Measurements from ENCODE around the gene WWOX. TPM values are rescaled to one million over a fixed set of nuclear protein-coding genes. Genes with fewer than 3 reads are reported as not detected.

Gene WWOX
- total RNA-seq, 6 donors from 2014 or later = 18.7 to 167 (median 31.0) TPM

DNA sequence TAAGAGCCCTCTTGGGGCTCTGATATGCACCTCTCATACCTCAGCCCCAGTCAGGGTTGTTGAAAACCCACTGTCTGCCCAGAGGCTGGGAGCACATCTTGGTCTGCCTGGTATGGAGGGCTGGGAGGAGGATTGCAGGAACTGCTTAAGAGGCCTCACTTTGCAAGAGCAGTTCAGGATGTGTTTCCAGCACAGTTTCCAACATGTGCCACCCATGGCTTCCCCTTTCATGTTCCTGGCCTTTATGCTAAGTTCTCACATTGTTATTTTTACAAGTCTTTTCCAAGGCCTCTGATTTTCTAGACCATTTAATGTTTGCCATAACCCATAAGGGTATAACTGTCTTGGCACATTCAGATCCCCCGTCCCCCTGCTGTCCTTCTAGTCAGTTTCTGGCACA, 155.4 kb downstream of the WWOX start:
- no peak for DNase-seq
- no peak overlapping the region for H3K27ac ChIP-seq
- no peaks in the 10 kb centered on the region for H3K4me1 ChIP-seq
- no peaks in the 10 kb centered on the region for H3K9me3 ChIP-seq
- H3K4me3 ChIP-seq = no peak overlapping the region
- no peaks in the 10 kb centered on the region for H3K36me3 ChIP-seq
- WGBS, 2 donors = 89 to 93% methylated on average over 1 of the region's 1 CpG
- TF ChIP-seq POLR2A (IDR thresholded peaks at IDR 0.05) = no peak
- TF ChIP-seq, protein P1, sequence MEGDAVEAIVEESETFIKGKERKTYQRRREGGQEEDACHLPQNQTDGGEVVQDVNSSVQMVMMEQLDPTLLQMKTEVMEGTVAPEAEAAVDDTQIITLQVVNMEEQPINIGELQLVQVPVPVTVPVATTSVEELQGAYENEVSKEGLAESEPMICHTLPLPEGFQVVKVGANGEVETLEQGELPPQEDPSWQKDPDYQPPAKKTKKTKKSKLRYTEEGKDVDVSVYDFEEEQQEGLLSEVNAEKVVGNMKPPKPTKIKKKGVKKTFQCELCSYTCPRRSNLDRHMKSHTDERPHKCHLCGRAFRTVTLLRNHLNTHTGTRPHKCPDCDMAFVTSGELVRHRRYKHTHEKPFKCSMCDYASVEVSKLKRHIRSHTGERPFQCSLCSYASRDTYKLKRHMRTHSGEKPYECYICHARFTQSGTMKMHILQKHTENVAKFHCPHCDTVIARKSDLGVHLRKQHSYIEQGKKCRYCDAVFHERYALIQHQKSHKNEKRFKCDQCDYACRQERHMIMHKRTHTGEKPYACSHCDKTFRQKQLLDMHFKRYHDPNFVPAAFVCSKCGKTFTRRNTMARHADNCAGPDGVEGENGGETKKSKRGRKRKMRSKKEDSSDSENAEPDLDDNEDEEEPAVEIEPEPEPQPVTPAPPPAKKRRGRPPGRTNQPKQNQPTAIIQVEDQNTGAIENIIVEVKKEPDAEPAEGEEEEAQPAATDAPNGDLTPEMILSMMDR (IDR thresholded peaks at IDR 0.05) = no peak
- TF ChIP-seq POLR2AphosphoS5 (IDR thresholded peaks at IDR 0.05) = no peak
- no peak for ATAC-seq (ENCODE audit: low FRiP score in 2 of 2)
- no peaks in the 10 kb centered on the region for H3K27me3 ChIP-seq

DNA sequence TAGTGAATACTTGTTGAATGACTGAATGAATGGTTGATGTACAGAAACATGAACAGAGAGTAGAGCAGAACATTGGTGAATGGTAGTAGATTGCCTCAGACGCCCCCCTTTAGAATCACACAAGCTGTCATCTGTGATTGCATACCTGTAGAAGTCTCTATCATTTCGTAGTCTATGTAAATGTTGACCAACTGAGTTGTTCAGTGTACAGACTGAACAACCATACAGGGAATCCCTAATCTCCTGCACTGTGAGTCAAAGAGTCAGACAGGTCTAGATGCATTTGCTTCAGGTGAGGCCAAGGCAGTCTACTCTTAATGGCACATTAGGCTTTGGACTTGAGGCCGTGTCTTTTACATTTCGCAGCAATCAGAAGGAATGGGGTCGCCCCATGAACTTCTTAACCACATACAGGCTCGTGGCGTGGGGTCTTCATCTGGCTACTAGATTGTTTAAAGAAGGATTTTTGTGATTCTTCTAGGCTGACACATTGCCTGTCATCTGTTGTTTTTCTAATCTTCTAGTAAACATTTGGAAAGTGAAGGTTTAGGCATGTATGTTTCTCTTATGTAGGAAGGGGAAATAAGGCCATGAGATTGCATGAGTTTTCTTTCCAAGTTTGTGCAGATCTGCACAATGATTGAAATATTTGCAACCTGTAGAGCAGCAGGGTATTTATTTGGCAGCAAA, 157.4 kb downstream of the WWOX start:
- TF ChIP-seq POLR2A (IDR thresholded peaks at IDR 0.05) (no peak), EP300 (IDR thresholded peaks at IDR 0.05) (no peak), POLR2AphosphoS5 (IDR thresholded peaks at IDR 0.05) (no peak)
- TF ChIP-seq, protein P1 (IDR thresholded peaks at IDR 0.05) = no peak
- no peaks in the 10 kb centered on the region for H3K4me1 ChIP-seq
- H3K4me3 ChIP-seq = no peak overlapping the region
- no peaks in the 10 kb centered on the region for H3K9me3 ChIP-seq
- H3K27me3 ChIP-seq = no peaks in the 10 kb centered on the region
- 84 to 91% methylated on average over 7 of the region's 7 CpGs for WGBS, 2 donors
- DNase-seq = no peak
- H3K36me3 ChIP-seq = no peaks in the 10 kb centered on the region
- no peak overlapping the region for H3K27ac ChIP-seq
- ATAC-seq (ENCODE audit: low FRiP score in 2 of 2) = no peak

DNA sequence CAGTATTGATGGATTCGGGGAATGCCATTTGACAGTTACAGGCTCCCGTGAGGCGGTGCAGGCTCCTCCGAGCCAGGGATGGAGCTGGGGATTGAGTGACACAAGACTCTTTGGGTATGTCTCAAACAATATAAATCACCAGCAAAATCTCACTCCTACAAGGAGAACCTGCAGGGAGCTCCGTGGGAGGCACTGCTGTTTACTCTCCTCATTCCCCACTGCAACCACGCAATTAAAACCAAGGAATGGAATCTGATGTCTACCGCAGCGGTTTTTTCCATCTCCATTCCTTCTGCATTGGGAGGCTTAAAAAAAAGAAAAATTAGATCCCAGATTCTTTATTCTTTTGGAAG, 157.9 kb downstream of the WWOX start:
- no peak for DNase-seq
- Histone ChIP-seq H3K4me1 (no peaks in the 10 kb centered on the region), H3K27me3 (no peaks in the 10 kb centered on the region), H3K27ac (no peak overlapping the region), H3K4me3 (no peak overlapping the region), H3K9me3 (no peaks in the 10 kb centered on the region), H3K36me3 (no peaks in the 10 kb centered on the region)
- WGBS, 2 donors = 73 to 87% methylated on average over 8 of the region's 8 CpGs
- no peak for ATAC-seq (ENCODE audit: low FRiP score in 2 of 2)
- TF ChIP-seq, protein P1 (IDR thresholded peaks at IDR 0.05) = no peak
- no peak for TF ChIP-seq EP300 (IDR thresholded peaks at IDR 0.05)
- no peak for TF ChIP-seq POLR2A (IDR thresholded peaks at IDR 0.05)
- no peak for TF ChIP-seq POLR2AphosphoS5 (IDR thresholded peaks at IDR 0.05)

DNA sequence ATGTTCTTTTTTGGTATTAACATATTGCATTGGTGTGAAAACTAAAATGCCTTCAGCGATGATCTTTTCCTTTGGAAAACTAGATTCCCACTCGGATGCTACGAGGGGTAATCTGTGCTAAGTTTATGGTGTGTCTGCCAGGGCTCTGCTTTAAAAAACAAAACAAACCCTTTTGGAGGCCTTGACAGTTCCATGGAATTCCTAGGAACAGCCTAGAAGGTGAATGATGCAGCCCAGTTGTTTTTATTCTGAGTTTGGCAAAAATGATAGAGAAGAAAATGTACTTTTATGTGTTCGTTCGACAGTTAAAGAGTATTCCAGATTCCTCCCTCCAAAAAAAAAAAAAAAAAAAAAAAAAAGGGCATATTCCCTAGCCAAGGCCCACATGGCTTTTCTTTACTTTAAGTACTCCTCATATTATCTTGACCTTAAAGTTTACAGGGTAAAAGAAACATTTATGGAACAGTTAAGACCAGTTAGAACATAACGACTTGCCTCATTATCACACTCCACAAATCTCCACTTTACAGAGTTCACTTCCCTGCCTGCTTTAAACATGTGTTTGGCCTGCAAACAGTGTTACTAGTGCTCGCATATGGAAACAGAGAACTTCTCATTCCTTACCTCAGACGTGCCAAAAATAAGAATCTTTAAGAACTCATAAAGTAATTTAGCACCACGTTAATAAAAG, 159.1 kb downstream of the WWOX start:
- Histone ChIP-seq H3K4me3 (no peak overlapping the region), H3K27me3 (no peaks in the 10 kb centered on the region), H3K27ac (no peak overlapping the region), H3K36me3 (no peaks in the 10 kb centered on the region), H3K4me1 (no peaks in the 10 kb centered on the region), H3K9me3 (no peaks in the 10 kb centered on the region)
- DNase-seq (no peak), ATAC-seq (ENCODE audit: low FRiP score in 2 of 2) (no peak)
- 71 to 75% methylated on average over 9 of the region's 9 CpGs for WGBS, 2 donors
- TF ChIP-seq POLR2A (IDR thresholded peaks at IDR 0.05) (no peak), POLR2AphosphoS5 (IDR thresholded peaks at IDR 0.05) (no peak), EP300 (IDR thresholded peaks at IDR 0.05) (no peak)
- TF ChIP-seq, protein P1 (IDR thresholded peaks at IDR 0.05) = no peak

DNA sequence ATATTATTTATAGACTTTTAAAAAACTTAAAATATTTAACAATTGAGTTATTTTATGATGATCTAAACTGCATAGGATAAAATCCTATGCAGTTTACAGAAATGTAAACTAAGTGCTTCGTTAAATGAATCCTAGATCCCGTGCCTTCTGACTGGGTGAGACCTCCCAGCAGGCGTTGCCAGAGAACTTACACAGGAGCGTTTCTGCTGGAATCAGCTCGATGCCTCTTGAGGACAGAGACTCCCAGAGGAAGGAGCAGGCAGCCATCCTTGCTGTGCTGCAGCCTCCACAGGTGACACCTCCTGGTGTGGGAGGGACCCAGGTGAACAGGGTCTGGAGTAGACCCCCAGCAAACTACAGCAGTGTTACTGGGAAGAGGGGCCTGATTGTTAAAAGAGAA, 160.4 kb downstream of the WWOX start:
- TF ChIP-seq EP300 (IDR thresholded peaks at IDR 0.05) (no peak), POLR2A (IDR thresholded peaks at IDR 0.05) (no peak), POLR2AphosphoS5 (IDR thresholded peaks at IDR 0.05) (no peak)
- TF ChIP-seq, protein P1 (IDR thresholded peaks at IDR 0.05) = no peak
- DNase-seq (no peak), ATAC-seq (ENCODE audit: low FRiP score in 2 of 2) (no peak)
- 57 to 61% methylated on average over 4 to 5 of the region's 5 CpGs for WGBS, 2 donors
- H3K4me1 ChIP-seq = no peaks in the 10 kb centered on the region
- H3K27me3 ChIP-seq = no peaks in the 10 kb centered on the region
- H3K9me3 ChIP-seq = peaks cover 0 to 3% (median 0%) of the 10 kb centered on the region in 4 donors
- H3K27ac ChIP-seq = no peak overlapping the region
- no peaks in the 10 kb centered on the region for H3K36me3 ChIP-seq
- no peak overlapping the region for H3K4me3 ChIP-seq
